SU-DHL-6 (cell line): ENCODE data around the gene ADAMTS3.

ENCODE experiments used
- H2AFZ ChIP-seq: fragments of 200-600 bp; sonication (generic); 2 replicates; pipeline ENCODE4 v1.6.1; 2014; ENCODE audit warnings: low read depth, mild to moderate bottlenecking, moderate library complexity, mixed read lengths, antibody characterized with exemption, low read length; ENCODE audit not compliant: severe bottlenecking
- H3F3A ChIP-seq: fragments of 200-600 bp; shearing (Covaris generic); 2 replicates; pipeline ENCODE4 v1.6.0; 2016; ENCODE audit warnings: antibody characterized with exemption, mild to moderate bottlenecking; ENCODE audit not compliant: insufficient read depth
- H3K27ac ChIP-seq: fragments of 200-600 bp; sonication (generic); 2 replicates; pipeline ENCODE4 v1.5.1; 2016; ENCODE audit warnings: low read depth, mild to moderate bottlenecking, low read length, moderate library complexity, mixed read lengths
- H3K27me3 ChIP-seq: fragments of 200-600 bp; sonication (generic), shearing (Covaris generic); 2 replicates; pipeline ENCODE4 v1.6.0; 2014; ENCODE audit warnings: mild to moderate bottlenecking, low read length
- H3K36me3 ChIP-seq: fragments of 200-600 bp; sonication (generic); 2 replicates; pipeline ENCODE4 v1.6.1; 2014; ENCODE audit warnings: mild to moderate bottlenecking, low read length, mixed read lengths
- H3K4me2 ChIP-seq: fragments of 300-600, 200-600 bp; shearing (Covaris generic), sonication (generic); 2 replicates; pipeline ENCODE4 v1.6.0; 2014; ENCODE audit warnings: low read length, low read depth, mild to moderate bottlenecking; ENCODE audit not compliant: poor library complexity, severe bottlenecking
- H3K4me3 ChIP-seq: fragments of 200-600 bp; sonication (generic); 2 replicates; pipeline ENCODE4 v1.5.1; 2014; ENCODE audit warnings: antibody characterized with exemption, low read length, mild to moderate bottlenecking, mixed read lengths; ENCODE audit not compliant: insufficient read depth, poor library complexity, severe bottlenecking
- H3K79me2 ChIP-seq: fragments of 200-600 bp; sonication (generic); 2 replicates; pipeline ENCODE4 v1.6.1; 2014; ENCODE audit warnings: mild to moderate bottlenecking, low read length, moderate library complexity; ENCODE audit not compliant: insufficient read depth
- H3K9ac ChIP-seq: fragments of 200-600 bp; sonication (generic); 2 replicates; pipeline ENCODE4 v1.7.0; 2014; ENCODE audit warnings: mild to moderate bottlenecking, low read length
- H3K9me2 ChIP-seq: fragments of 200-600 bp; sonication (generic); replicated peaks from 2 replicates; pipeline ENCODE4 v1.6.1; 2014; ENCODE audit warnings: low read length; ENCODE audit not compliant: insufficient read depth
- H3K9me3 ChIP-seq: fragments of 200-600 bp; sonication (generic); 2 replicates; pipeline ENCODE4 v1.6.1; 2014; ENCODE audit warnings: low read length, mixed read lengths; ENCODE audit not compliant: insufficient read depth
- H4K20me1 ChIP-seq: fragments of 200-600 bp; sonication (generic); 2 replicates; pipeline ENCODE4 v1.6.1; 2014; ENCODE audit warnings: low read depth, mild to moderate bottlenecking, antibody characterized with exemption, low read length, moderate library complexity, mixed read lengths
- CTCF ChIP-seq: fragments of 200-600 bp; sonication (generic); IDR thresholded peaks from one replicate; pipeline ENCODE4 v1.5.1; 2017; ENCODE audit warnings: antibody characterized with exemption, mild to moderate bottlenecking, low read length, moderate library complexity; ENCODE audit not compliant: insufficient read depth, poor library complexity, severe bottlenecking
- EZH2phosphoT487 ChIP-seq: fragments of 200-600 bp; sonication (generic), shearing (Covaris generic); conservative IDR thresholded peaks from 2 replicates; pipeline ENCODE4 v1.6.1; 2018; ENCODE audit warnings: mild to moderate bottlenecking, antibody characterized with exemption, low read length, moderate library complexity, mixed read lengths

Gene ADAMTS3

GRCh38 chr4:72378901-72379300 lies 190.1 kb downstream of the ADAMTS3 start:
- TF ChIP-seq EZH2phosphoT487 (no peak), CTCF (no peak)
- Histone ChIP-seq H3K79me2 (no peaks in the 10 kb centered on the region), H3K9me3 (no peaks in the 10 kb centered on the region)

GRCh38 chr4:72377491-72378194 lies 191.4 kb downstream of the ADAMTS3 start:
- Histone ChIP-seq H3K27me3 (no peaks in the 10 kb centered on the region), H3K9me3 (no peaks in the 10 kb centered on the region), H2AFZ (no peak overlapping the region), H3K9ac (no peak overlapping the region), H3K79me2 (no peaks in the 10 kb centered on the region), H3K36me3 (no peaks in the 10 kb centered on the region), H3K9me2 (no peaks in the 10 kb centered on the region), H3K4me3 (no peak overlapping the region), H3F3A (no peaks in the 10 kb centered on the region), H4K20me1 (no peaks in the 10 kb centered on the region), H3K27ac (no peak overlapping the region), H3K4me2 (no peak overlapping the region)
- TF ChIP-seq EZH2phosphoT487 (no peak), CTCF (no peak)

More at GRCh38 chr4:72378901-72379300, 190.1 kb downstream of the ADAMTS3 start:
- no peaks in the 10 kb centered on the region for H3K27me3 ChIP-seq
- H2AFZ ChIP-seq: no peak overlapping the region
- no peak overlapping the region for H3K27ac ChIP-seq
- H4K20me1 ChIP-seq: no peaks in the 10 kb centered on the region
- no peaks in the 10 kb centered on the region for H3K36me3 ChIP-seq
- H3F3A ChIP-seq: no peaks in the 10 kb centered on the region
- no peak overlapping the region for H3K4me2 ChIP-seq
- no peak overlapping the region for H3K9ac ChIP-seq
- H3K4me3 ChIP-seq: no peak overlapping the region
- no peaks in the 10 kb centered on the region for H3K9me2 ChIP-seq

GRCh38 chr4:72376901-72377300 lies 192.1 kb downstream of the ADAMTS3 start:
- Histone ChIP-seq H3K9me2 (no peaks in the 10 kb centered on the region), H3K9me3 (no peaks in the 10 kb centered on the region), H3F3A (no peaks in the 10 kb centered on the region), H3K9ac (no peak overlapping the region), H3K27me3 (no peaks in the 10 kb centered on the region), H3K36me3 (no peaks in the 10 kb centered on the region), H3K4me2 (no peak overlapping the region), H3K4me3 (no peak overlapping the region), H3K27ac (no peak overlapping the region), H3K79me2 (no peaks in the 10 kb centered on the region), H2AFZ (no peak overlapping the region), H4K20me1 (no peaks in the 10 kb centered on the region)
- TF ChIP-seq EZH2phosphoT487 (no peak), CTCF (no peak)
